ENCODE measurements around the gene STRADA.
A peak's percentile ranks its signal among the peaks of the same experiment; 100 is the strongest.

DNA sequence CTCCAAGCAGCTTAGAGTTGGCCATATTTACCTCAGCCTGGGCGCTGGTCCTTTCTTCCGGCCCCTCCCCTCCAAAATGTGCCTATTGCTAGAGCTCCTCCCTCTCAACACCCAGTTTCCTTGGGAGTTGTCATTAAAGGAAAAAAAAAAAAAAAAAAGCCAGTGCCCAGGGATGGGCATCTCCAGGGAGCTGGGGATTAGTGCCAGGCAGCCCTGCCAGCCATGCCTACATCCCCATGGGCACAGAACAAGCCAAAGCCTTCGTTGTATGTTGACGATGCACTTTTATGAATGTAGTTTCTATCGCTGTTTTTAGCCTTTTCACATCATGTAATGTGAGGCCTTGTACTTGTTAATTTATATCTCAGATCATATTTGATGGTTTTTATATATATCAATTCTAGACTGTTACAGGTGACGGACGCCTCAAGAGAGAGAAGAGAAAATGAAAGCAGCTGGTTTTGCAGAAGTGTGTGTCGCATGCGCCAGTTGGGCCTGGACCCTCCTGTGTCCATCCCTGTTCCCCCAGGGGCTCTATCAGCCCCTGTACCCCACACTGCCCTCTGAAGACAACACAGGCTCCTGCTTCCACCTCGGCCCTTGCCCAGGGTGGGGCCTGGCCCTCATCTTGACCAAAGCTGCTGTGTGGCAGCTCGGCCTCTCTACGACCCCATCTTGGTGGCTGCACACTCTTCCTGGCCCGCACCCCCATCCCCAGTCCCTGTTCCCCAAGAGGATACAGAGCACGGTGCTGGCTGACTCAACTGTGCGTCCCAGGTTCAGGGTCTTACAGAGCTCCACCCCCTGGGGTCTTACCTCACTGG, 46.4 kb downstream of the STRADA start:
- TF ChIP-seq TAF1 (IDR thresholded peaks at IDR 0.05; ENCODE audit: borderline replicate concordance, low read depth, low read length), result no peak
- TF ChIP-seq POLR2AphosphoS5 (IDR thresholded peaks at IDR 0.05; ENCODE audit: low read depth, low read length), result peak; percentile 56; the same call in 1 of the 2 replicates
- TF ChIP-seq POLR2A (IDR thresholded peaks at IDR 0.05; ENCODE audit: low read depth, low read length), result peak; percentile 67
